Measurements from ENCODE around the gene C22orf15. TPM values are rescaled to one million over a fixed set of nuclear protein-coding genes. Genes with fewer than 3 reads are reported as not detected.

Gene C22orf15
- total and polyA plus RNA-seq, 12 donors = 0.11 to 0.80 (median 0.24) TPM; not detected in 7

DNA sequence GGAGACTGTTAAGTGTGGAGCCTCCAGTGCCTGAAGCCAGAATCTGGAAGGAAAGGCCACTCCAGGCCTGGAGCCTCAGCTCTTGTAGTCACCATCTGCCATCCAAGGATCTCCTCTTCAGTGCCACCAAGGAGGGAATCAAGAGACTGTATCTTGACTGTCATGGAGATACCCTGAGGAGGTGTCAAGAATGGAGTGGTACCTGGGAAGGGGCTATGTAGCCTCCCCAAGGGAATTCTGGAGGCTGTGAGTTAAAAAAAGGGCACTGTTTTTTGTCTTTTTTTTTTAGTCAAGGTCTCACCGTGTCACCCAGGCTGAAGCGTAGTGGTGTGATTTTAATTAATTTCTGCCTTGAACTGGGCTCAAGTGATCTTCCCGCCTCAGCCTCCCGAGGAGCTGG, 3.2 kb upstream of the C22orf15 start:
- H3K4me3 ChIP-seq = no peak overlapping the region
- 70 to 83% (median 74%) methylated on average over 4 of the region's 4 CpGs for WGBS, 4 donors
- no peaks in the 10 kb centered on the region for H3K27me3 ChIP-seq
- no peaks in the 10 kb centered on the region for H3K9me3 ChIP-seq (replicated peaks in 1 of 3)
- intact Hi-C loops (cut with DNase I) = no loop called here
- H3K27ac ChIP-seq = no peak overlapping the region
- H3K4me1 ChIP-seq (replicated peaks in 1 of 2) = peaks cover 0 to 14% of the 10 kb centered on the region in 2 donors
- no peaks in the 10 kb centered on the region for H3K36me3 ChIP-seq (replicated peaks in 1 of 2)
- no peak for DNase-seq
- TF ChIP-seq, protein P1, sequence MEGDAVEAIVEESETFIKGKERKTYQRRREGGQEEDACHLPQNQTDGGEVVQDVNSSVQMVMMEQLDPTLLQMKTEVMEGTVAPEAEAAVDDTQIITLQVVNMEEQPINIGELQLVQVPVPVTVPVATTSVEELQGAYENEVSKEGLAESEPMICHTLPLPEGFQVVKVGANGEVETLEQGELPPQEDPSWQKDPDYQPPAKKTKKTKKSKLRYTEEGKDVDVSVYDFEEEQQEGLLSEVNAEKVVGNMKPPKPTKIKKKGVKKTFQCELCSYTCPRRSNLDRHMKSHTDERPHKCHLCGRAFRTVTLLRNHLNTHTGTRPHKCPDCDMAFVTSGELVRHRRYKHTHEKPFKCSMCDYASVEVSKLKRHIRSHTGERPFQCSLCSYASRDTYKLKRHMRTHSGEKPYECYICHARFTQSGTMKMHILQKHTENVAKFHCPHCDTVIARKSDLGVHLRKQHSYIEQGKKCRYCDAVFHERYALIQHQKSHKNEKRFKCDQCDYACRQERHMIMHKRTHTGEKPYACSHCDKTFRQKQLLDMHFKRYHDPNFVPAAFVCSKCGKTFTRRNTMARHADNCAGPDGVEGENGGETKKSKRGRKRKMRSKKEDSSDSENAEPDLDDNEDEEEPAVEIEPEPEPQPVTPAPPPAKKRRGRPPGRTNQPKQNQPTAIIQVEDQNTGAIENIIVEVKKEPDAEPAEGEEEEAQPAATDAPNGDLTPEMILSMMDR (IDR thresholded peaks at IDR 0.05) = no peak
- no peak for TF ChIP-seq POLR2A (IDR thresholded peaks at IDR 0.05)

DNA sequence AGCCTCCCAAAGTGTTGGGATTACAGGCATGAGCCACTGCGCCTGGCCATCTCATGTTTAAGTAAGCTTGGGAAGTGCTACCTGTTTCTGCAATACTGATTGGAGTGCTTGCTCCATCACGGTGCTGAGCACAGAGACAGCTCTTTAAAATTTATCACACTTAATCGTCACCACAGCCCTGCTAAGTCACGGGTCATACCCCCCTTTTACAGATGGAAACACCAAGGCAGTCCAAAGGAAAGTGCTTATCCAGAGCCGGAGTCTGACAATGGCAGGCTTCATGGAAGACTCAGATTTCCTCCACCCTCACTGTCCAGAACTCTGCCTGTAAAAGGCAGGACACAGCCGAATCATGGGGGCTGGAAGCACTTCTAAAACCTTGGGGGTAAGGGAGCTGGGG, 2.7 kb upstream of the C22orf15 start:
- Histone ChIP-seq H3K4me3 (no peak overlapping the region), H3K36me3 (replicated peaks in 1 of 2) (no peaks in the 10 kb centered on the region), H3K4me1 (replicated peaks in 1 of 2) (peaks cover 0 to 14% of the 10 kb centered on the region in 2 donors), H3K27ac (no peak overlapping the region), H3K27me3 (no peaks in the 10 kb centered on the region), H3K9me3 (replicated peaks in 1 of 3) (no peaks in the 10 kb centered on the region)
- TF ChIP-seq, protein P1 (IDR thresholded peaks at IDR 0.05) = no peak
- no peak for TF ChIP-seq POLR2A (IDR thresholded peaks at IDR 0.05)
- intact Hi-C loops (cut with DNase I) = loop anchor here in 1 of 2 donors (10.0 kb wide), 1 partner anchor 135 kb away; no protein-coding TSS in a partner anchor
- DNase-seq = no peak
- WGBS, 4 donors = 82 to 97% (median 89%) methylated on average over 6 of the region's 6 CpGs

- WGBS, 4 donors = 33 to 67% (median 60%) methylated on average over 3 to 17 of the region's 17 CpGs
Measured at GRCh38 chr22:23763579-23763945, 772 bp downstream of the C22orf15 start.

DNA sequence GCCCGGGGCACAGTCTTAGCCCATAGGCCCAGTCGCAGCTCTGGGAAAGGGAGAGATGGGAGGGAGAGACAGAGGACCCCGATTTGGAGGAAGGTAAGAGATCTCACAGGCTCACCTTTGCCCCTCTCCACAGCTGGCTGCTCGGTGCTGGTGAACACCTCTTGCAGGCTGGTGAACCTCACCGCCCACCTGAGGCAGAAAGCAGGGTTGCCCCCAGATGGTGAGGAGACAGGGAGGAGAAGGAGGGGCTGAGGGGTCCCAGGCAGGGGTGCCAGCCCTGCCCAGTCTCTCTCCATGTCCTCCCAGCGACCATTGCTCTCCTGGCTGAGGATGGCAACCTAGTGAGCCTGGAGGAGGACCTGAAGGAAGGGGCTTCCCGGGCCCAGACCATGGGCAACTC, 1.2 kb downstream of the C22orf15 start:
- intact Hi-C loops (cut with DNase I) = loop anchor here in 1 of 2 donors (10.0 kb wide), 1 partner anchor 139 kb away; no protein-coding TSS in a partner anchor
- no peak overlapping the region for H3K27ac ChIP-seq
- WGBS, 4 donors = 74 to 84% (median 80%) methylated on average over 5 to 7 of the region's 7 CpGs
- H3K4me1 ChIP-seq (replicated peaks in 1 of 2) = peaks cover 0 to 33% of the 10 kb centered on the region in 2 donors
- TF ChIP-seq, protein P1 (IDR thresholded peaks at IDR 0.05) = no peak
- no peak for TF ChIP-seq POLR2A (IDR thresholded peaks at IDR 0.05)
- H3K9me3 ChIP-seq (replicated peaks in 1 of 3) = no peaks in the 10 kb centered on the region
- no peaks in the 10 kb centered on the region for H3K36me3 ChIP-seq (replicated peaks in 1 of 2)
- H3K4me3 ChIP-seq = no peak overlapping the region
- no peaks in the 10 kb centered on the region for H3K27me3 ChIP-seq
- no peak for DNase-seq

More at GRCh38 chr22:23763579-23763945, 772 bp downstream of the C22orf15 start:
- intact Hi-C loops (cut with DNase I) = loop anchor here in 1 of 2 donors (10.0 kb wide), 1 partner anchor 139 kb away; no protein-coding TSS in a partner anchor
- Histone ChIP-seq H3K4me1 (replicated peaks in 1 of 2) (peaks cover 0 to 29% of the 10 kb centered on the region in 2 donors), H3K27ac (no peak overlapping the region), H3K36me3 (replicated peaks in 1 of 2) (no peaks in the 10 kb centered on the region), H3K27me3 (no peaks in the 10 kb centered on the region), H3K4me3 (no peak overlapping the region), H3K9me3 (replicated peaks in 1 of 3) (no peaks in the 10 kb centered on the region)
- no peak for DNase-seq
- TF ChIP-seq, protein P1 (IDR thresholded peaks at IDR 0.05) = no peak
